ENCODE measurements around the gene SAMHD1.

- no peak for TF ChIP-seq CTCF (IDR thresholded peaks at IDR 0.05)
- no peak for TF ChIP-seq POLR2A (IDR thresholded peaks at IDR 0.05)
These were observed 90.0 kb downstream of the SAMHD1 start for GRCh38 chr20:36861625-36861874.

Data from uterus (tissue), 2 donors.